Eye (tissue), 1 donor: ENCODE measurements around the gene CTDP1.
"Not testable (repeated sequence)": the region's sequence is repeated elsewhere in the genome, so short reads cannot be mapped to it uniquely, and the experiment has no call there.

ENCODE experiments used
- DNase-seq: peaks from one replicate; pipeline ENCODE4 v3.0.0-alpha.2; 2015

The CTDP1 gene

DNA sequence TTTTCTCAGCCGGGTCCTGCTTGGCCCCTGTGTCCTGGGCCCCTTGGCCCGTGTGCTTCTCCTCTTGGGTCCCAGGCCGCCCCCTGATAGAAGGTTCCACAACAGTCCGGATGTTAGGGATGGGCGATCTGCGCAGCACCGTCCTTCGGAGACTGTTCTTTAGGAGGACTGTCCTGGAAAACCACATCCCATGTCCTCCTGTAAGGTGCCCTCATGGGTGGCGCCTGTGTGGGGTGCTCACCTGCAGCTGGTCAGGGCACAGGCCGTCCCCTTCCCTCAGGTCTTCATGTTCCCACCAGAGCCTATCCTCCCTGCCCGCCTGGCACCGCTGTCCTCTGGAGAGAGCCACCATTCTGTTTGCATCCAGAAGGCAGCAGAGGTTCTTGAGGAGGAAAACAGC is 50.0 kb downstream of the CTDP1 start:
- DNase-seq, result no peak

DNA sequence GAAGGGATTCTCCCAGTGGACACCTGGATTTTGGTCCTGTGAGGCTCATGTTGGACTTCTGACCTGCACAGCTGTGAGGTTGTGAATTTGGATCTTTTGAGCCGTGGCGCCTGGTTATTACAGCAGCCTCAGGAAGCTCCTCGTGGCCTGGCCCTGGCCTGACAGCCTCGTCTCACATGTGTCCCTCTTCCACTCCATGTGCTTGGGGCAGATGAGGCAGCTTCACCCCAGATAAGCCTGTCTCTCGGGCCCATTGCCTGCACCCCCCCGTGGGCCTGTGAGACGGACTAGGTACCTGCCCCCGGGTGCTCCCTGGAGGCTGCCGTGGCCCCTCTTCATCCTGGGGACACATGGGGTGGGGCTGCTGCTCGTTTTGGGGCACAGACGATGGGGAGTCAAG is 51.2 kb downstream of the CTDP1 start:
- DNase-seq, result no peak

- peak; percentile 3 for DNase-seq
These were observed 52.5 kb downstream of the CTDP1 start for GRCh38 chr18:79731881-79732720.

GRCh38 chr18:79732721-79733025 is 53.1 kb downstream of the CTDP1 start:
- DNase-seq, result no peak

GRCh38 chr18:79733135-79733701 is 53.6 kb downstream of the CTDP1 start:
- DNase-seq, result no peak

DNA sequence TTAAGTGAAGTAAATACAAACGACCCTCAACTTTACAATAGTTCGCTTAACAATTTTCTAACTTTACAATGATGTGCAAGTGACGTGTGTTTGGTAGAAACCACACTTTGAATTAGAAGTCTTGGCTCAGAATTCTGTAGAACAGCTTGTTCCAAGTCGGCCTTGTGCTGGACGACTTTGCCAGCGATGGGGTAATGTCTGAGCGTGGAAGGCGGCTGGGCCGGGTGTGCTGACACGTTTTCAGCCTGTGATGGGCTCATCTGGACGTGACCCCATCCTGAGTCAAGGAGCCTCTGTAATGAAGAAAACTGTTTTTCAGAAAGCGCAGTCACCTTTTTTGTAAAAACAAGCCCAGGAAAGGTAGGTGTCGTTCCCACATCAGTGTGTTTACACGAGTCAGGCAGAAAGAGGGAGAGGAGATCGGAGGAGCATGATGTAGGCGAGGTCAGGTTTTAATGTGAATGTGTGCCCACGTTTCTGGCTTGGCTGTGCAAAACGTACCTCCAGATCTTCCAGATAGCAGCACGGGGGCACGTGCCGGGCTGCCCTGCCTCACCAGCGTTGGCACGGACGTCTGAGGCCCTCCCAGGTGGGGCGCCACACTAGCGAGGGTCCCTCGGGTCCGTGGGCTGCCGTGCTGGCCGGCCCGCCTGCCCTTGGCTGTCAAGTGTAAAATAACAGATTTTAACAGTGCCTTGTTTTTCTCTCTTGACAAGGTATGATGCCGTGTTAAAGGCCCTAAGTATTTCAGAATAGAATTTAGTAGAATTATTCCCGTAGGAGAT is 54.6 kb downstream of the CTDP1 start:
- DNase-seq, result no peak

DNA sequence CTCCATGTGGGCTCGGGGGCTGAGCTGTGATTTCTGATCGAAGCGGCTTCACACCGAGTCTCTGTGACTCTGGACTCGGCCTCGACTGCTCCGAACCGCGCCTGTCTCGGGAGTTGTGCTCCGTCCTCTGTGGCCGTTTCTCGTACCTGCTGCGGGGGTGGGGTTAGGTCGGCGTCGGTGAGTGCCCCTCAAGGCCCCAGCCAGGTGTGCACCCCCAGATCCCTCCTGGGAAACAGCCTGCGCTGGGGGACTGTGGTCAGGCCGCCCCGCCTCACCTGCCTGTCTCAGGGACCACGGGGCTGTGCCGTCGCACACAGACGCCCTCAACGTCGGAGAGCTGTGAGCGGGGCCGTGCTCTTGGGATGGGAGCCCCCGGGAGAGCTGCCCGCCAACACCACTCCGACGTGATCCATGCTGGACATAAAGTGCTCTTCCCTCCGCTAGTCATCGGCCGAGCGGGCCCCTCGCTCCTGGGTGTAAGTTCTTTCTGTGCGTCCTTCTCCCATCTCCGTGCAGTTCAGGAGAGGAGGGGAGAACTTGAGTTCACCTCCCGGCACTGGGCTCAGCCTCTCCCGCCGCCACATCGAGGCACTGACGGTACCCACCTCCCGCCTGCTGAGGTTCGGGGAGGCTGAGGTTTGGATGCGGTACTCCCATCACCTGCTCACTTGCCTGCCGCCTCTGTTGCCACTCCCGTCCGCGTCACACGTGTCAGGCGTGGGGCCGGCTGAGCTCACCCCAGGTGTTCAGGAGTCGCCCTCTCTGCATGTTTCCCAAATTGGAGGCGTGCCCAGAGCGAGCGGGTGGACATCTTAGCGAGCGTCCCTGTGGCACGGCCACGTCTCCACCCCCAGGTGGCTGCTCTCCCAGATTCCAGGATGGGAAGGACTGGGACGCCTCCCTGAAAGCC is 55.7 kb downstream of the CTDP1 start:
- no peak for DNase-seq

GRCh38 chr18:79736230-79736629 is 56.6 kb downstream of the CTDP1 start:
- no peak for DNase-seq

DNA sequence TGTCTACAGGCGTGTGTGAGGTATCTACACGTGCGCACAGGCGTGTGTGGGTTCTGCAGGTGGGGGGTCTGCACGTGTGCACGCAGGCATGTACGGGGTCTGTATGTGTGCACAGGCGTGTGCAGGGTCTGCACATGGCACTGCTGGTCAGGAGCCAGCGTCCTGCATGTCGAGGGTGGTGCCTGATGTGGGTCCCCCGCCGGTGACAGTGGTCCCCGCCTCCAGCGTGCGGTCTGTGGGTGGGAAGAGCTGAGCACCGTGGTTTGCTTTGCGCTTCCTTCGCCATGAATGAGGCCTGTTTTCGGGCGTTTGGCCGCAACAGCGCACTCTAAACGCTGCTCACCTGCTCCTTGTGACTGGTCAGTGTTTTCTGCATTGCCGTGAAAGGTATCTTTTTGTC is 57.2 kb downstream of the CTDP1 start:
- DNase-seq, result no peak

GRCh38 chr18:79737426-79737825 is 57.8 kb downstream of the CTDP1 start:
- no peak for DNase-seq

DNA sequence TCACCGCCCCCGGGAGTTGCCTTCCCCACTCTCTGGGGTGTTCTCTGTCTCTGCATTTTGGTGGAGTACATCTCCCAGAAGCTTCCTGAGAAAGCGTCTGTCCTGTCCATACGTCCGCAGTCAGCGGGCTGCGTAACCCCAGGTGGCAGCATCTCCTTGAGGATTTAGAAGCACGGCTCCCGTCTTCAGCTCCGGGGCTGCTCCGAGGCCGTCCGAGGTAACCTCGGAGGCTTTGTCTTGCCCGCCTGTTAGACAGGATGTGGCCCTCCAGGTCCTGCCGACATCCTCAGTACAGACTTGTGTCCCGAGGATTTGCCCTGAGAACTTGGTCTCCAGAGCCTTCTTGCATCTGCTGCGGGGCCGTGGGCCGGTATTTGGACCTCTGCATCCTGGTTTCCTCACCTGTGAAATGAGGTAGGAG is 58.4 kb downstream of the CTDP1 start:
- DNase-seq, result no peak

GRCh38 chr18:79738581-79739439 is 59.2 kb downstream of the CTDP1 start:
- no peak for DNase-seq

- DNase-seq, result no peak
These were observed 59.8 kb downstream of the CTDP1 start for GRCh38 chr18:79739440-79739778.

- DNase-seq, result not testable (repeated sequence)
These were observed 60.4 kb downstream of the CTDP1 start for GRCh38 chr18:79740047-79740446.

- DNase-seq, result no peak
These were observed 61.1 kb downstream of the CTDP1 start for GRCh38 chr18:79740521-79741361.

GRCh38 chr18:79741362-79741700 is 61.7 kb downstream of the CTDP1 start:
- no peak for DNase-seq

GRCh38 chr18:79742076-79742475 is 62.5 kb downstream of the CTDP1 start:
- DNase-seq, result no peak

- no peak for DNase-seq
These were observed 65.0 kb downstream of the CTDP1 start for GRCh38 chr18:79744625-79745024.

GRCh38 chr18:79746730-79747129 is 67.1 kb downstream of the CTDP1 start:
- no peak for DNase-seq

DNA sequence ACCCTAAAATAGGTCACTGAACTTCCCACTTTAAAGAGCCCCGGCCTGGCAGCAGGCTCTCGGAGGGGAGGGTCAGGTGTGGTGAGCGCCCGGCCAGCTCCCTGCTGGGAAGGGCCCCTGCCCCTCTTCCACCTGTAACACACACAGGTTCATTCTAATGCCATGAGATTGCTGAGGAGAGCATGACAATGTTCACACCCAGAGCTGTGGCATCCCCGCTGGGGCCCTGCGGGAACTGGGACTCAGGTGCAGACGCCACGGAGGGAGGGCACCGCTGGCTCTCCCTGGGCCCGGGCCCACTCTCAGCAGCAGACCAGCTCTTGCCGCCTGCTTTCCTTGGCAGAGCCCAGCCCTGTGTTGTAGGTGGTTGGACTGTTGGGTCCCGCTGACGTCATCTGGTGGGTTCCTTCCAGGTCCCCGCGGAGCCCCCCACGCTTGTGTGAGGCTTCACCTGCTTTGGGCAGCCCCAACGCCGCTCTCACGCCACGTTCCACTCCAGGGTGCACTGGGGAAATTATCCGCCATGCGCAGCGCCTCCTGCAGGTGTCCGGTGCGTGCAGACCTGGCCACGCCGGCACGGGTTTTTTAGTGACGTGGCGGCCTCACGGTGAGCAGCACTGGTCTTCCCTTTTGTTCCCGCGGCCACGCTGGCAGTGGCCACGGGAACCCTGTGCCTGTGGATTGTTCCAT is 67.7 kb downstream of the CTDP1 start:
- DNase-seq, result no peak
